Measurements from ENCODE around the gene CMSS1.

Gene CMSS1

DNA sequence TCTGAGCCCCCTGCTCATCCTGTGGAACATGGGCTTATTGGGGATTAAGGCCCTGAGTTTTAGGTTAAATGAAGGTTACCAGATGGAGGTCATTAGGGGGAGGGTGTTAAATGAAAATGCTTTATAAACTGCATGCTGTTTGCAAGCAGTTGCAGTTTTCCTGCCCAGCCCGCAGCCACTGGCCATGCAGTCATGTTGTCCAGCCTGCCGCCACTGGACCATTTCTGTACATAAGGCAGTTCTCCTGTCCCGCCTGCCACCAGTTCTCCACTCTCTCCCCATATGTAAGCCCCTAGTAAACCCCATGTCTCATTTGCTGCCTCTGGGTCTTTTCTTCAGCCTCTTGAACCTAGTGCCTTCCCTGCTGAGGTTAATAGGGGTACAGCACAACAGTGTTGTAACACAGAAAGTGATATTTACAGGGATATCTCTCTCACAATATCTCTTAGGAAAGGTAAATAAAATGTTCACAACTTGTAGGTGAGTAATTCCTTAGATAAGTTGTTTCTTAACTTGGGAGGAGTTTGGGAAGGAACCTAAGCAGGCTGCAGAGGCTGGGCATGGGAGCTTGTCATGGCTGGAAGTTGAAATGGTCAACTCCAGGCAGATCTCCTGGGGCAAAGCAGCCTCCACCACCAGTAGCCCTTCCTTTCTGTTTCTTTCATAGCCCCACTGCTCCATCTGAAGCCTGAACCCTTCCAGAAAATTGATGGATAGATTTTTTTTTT is 148.2 kb downstream of the CMSS1 start:
- DNase-seq (ENCODE audit: extremely low read depth, low read depth): no peak
- TF ChIP-seq, protein P1, sequence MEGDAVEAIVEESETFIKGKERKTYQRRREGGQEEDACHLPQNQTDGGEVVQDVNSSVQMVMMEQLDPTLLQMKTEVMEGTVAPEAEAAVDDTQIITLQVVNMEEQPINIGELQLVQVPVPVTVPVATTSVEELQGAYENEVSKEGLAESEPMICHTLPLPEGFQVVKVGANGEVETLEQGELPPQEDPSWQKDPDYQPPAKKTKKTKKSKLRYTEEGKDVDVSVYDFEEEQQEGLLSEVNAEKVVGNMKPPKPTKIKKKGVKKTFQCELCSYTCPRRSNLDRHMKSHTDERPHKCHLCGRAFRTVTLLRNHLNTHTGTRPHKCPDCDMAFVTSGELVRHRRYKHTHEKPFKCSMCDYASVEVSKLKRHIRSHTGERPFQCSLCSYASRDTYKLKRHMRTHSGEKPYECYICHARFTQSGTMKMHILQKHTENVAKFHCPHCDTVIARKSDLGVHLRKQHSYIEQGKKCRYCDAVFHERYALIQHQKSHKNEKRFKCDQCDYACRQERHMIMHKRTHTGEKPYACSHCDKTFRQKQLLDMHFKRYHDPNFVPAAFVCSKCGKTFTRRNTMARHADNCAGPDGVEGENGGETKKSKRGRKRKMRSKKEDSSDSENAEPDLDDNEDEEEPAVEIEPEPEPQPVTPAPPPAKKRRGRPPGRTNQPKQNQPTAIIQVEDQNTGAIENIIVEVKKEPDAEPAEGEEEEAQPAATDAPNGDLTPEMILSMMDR (IDR thresholded peaks at IDR 0.05; ENCODE audit: low read depth, low read length, missing control alignments): no peak
- no peak overlapping the region for H3K4me3 ChIP-seq (replicated peaks; ENCODE audit: low read depth, low read length)

DNA sequence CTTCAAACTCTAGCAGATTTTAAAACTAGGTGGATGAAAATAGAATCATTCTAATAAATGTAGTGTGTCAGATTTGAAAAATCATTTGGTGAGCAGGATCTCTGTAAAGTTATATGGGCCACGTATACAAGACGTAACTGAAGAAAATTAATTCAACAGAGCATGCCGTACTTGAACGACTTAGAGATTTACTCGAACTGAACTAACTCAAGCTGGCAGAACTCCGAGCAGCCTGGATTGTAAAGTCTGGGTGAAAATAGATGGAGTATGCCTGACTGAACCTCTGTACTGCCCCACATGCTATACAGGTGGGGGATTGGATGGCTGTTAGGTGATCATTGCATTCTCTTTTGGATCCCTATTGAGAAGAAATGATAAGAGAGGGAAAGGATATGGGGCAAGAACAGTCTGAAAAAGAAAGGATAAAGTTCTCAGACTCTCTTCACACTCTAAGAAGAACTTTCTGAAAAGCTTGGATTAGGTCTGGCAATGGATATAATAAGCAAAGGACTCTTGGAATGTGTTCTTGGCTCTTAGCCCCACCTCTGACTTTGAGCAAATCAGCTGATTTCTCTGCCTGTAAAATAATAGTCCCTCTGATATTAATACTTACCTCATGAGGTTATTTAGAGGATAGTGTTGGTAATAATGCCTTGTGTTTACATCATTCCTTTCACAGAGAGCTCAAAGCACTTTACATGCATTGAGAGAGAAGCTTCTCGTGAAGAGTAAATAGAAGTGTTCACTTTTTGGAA is 149.2 kb downstream of the CMSS1 start:
- TF ChIP-seq, protein P1 (IDR thresholded peaks at IDR 0.05; ENCODE audit: low read depth, low read length, missing control alignments): no peak

DNA sequence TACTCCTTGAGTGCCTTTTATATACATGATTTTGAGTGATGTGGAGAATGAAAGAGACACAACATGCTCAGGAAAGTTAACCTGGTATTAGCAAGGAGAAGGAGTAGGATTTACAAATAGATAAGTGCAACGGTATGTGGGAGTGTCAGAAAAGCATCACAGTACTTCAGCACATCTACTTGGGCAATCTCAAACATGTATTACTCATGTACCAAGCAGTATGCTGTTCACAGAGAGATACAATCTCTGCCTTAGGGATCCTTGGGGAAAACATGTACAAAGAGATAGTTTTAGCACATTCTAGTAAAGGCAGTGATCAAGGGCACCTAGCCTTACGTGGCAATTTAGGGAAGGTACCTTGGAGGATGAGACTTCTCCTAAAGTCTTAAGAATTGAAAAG is 150.1 kb downstream of the CMSS1 start:
- no peak for DNase-seq (ENCODE audit: extremely low read depth, low read depth)
- TF ChIP-seq, protein P1 (IDR thresholded peaks at IDR 0.05; ENCODE audit: low read depth, low read length, missing control alignments): no peak

More for the DNA sequence above, 149.2 kb downstream of the CMSS1 start:
- H3K4me3 ChIP-seq (replicated peaks; ENCODE audit: low read depth, low read length): no peak overlapping the region
- DNase-seq (ENCODE audit: extremely low read depth, low read depth): no peak

DNA sequence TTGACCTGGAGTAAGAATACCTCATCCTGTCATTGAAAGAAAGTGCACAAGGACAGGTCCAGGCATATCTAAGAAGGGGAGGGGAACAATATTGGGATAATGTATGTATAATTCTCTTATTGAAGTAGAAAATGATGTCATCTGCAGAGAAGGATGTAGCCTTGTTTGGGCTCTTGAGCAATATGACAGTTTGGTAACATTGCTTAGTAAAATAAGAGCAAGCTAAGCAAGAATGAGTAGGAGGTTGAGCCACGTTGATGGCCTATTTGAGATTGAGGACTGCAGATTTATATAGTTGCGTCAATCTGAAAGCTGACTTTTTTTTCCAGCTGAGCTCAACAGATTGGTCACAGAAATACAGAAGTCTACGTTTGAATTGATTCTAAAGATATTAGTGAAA is 151.5 kb downstream of the CMSS1 start:
- TF ChIP-seq, protein P1 (IDR thresholded peaks at IDR 0.05; ENCODE audit: low read depth, low read length, missing control alignments): no peak
- no peak for DNase-seq (ENCODE audit: extremely low read depth, low read depth)
- H3K4me3 ChIP-seq (replicated peaks; ENCODE audit: low read depth, low read length): no peak overlapping the region

More for the DNA sequence above, 150.1 kb downstream of the CMSS1 start:
- no peak overlapping the region for H3K4me3 ChIP-seq (replicated peaks; ENCODE audit: low read depth, low read length)

DNA sequence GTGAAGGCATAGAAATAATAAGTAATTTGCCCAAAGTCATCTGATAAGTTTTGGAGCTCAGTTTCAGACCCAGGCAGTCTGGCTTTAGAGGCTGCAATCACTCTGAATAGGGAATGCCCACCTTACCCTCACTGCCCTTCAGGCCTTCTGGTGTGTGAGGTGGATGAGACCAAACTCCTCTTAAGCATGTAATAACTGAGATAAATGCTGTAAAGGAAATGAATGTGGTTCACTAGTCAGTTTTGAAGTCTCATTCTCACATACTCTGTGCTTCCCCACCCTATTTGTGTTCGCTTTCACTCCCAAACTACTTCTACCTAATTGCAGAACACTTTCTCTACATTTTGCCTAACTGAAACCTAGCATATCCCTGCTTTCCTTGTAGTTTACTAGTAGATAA is 152.5 kb downstream of the CMSS1 start:
- no peak for DNase-seq (ENCODE audit: extremely low read depth, low read depth)
- no peak overlapping the region for H3K4me3 ChIP-seq (replicated peaks; ENCODE audit: low read depth, low read length)
- TF ChIP-seq, protein P1 (IDR thresholded peaks at IDR 0.05; ENCODE audit: low read depth, low read length, missing control alignments): no peak

DNA sequence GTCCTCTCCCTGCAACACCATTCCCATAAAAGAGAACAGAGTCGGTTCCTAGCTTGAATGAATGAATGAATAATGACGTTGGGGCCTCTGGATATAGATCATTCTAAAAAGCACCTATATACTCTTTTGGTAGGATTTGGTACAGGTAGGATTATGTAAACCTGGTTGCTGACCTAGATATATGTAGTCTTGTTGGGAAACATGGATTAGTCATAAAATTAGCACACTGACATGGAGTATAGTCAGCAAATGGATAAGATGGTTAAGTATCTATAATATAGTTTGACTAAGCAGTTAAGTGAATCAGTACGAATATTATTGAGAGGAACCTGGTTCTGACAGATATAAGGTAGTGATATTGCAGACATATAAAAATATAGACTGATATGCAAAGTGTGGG is 154.1 kb downstream of the CMSS1 start:
- TF ChIP-seq, protein P1 (IDR thresholded peaks at IDR 0.05; ENCODE audit: low read depth, low read length, missing control alignments): no peak
- DNase-seq (ENCODE audit: extremely low read depth, low read depth): no peak
- H3K4me3 ChIP-seq (replicated peaks; ENCODE audit: low read depth, low read length): no peak overlapping the region
